CD14-positive monocyte (primary cell): ENCODE results near the gene RHO. TPM values are rescaled to one million over a fixed set of nuclear protein-coding genes. Genes with fewer than 3 reads are reported as not detected.

ENCODE experiments used
- DNase-seq, 3 donors: peaks; one replicate each; pipeline ENCODE4 v3.0.0-alpha.2; 2011 to 2022
- H2AFZ ChIP-seq: 2 replicates; pipeline ENCODE4 v1.6.0; 2012; ENCODE audit warnings: mild to moderate bottlenecking, low read depth, low read length, inconsistent platforms; ENCODE audit not compliant: insufficient read depth, poor library complexity, severe bottlenecking
- H3K27ac ChIP-seq, 2 donors: 1 replicate in 1 of 2; 2 replicates in 1 of 2; pipeline ENCODE4 v1.5.1; 2012 to 2013; ENCODE audit warnings: low read length in 2 of 2, control low read depth in 1 of 2, inconsistent platforms in 1 of 2, low read depth in 1 of 2, mild to moderate bottlenecking in 1 of 2
- H3K27me3 ChIP-seq, 2 donors: one replicate each; pipeline versions ENCODE4 v1.6.0 to v1.6.1; 2011 to 2013; ENCODE audit warnings: low read length in 2 of 2; ENCODE audit not compliant: control insufficient read depth in 2 of 2, insufficient read depth in 2 of 2
- H3K36me3 ChIP-seq, 2 donors: replicated peaks in 1 of 2; 1 replicate in 1 of 2; 2 replicates in 1 of 2; pipeline versions ENCODE4 v1.5.1 to v1.6.1; 2012 to 2013; ENCODE audit warnings: low read length in 2 of 2, control low read depth in 1 of 2, inconsistent platforms in 1 of 2, mild to moderate bottlenecking in 1 of 2; ENCODE audit not compliant: insufficient read depth in 2 of 2, control insufficient read depth in 1 of 2
- H3K4me1 ChIP-seq, 2 donors: 1 replicate in 1 of 2; 2 replicates in 1 of 2; pipeline versions ENCODE4 v1.5.1 to v1.6.1; 2012 to 2013; ENCODE audit warnings: low read length in 2 of 2, control low read depth in 1 of 2, inconsistent platforms in 1 of 2, mild to moderate bottlenecking in 1 of 2, moderate library complexity in 1 of 2; ENCODE audit not compliant: insufficient read depth in 2 of 2, control insufficient read depth in 1 of 2
- H3K4me2 ChIP-seq: replicated peaks from 2 replicates; pipeline ENCODE3; 2012; ENCODE audit warnings: low read length, moderate library complexity, mild to moderate bottlenecking; ENCODE audit not compliant: poor library complexity, severe bottlenecking; ENCODE audit errors: extremely low read depth
- H3K4me3 ChIP-seq, 3 experiments: fragments of 200-600 bp in 1 of 3; sonication (generic) in 1 of 3; replicated peaks in 1 of 3; 1 replicate in 2 of 3; 2 replicates in 1 of 3; pipeline ENCODE4 v1.5.1; 2011 to 2013; ENCODE audit warnings: low read length in 3 of 3, mild to moderate bottlenecking in 3 of 3, control low read depth in 2 of 3, low read depth in 2 of 3, inconsistent platforms in 1 of 3, moderate library complexity in 1 of 3
- H3K79me2 ChIP-seq: 2 replicates; pipeline ENCODE4 v1.6.0; 2012; ENCODE audit warnings: mild to moderate bottlenecking, control low read depth, inconsistent platforms, low read length, moderate library complexity; ENCODE audit not compliant: insufficient read depth
- H3K9ac ChIP-seq: 2 replicates; pipeline ENCODE4 v1.6.0; 2017; ENCODE audit warnings: low read length, mild to moderate bottlenecking; ENCODE audit not compliant: insufficient read depth, poor library complexity, severe bottlenecking
- H3K9me3 ChIP-seq, 2 donors: replicated peaks in 1 of 2; 1 replicate in 1 of 2; 2 replicates in 1 of 2; pipeline versions ENCODE4 v1.5.1 to v1.6.1; 2012 to 2013; ENCODE audit warnings: low read length in 2 of 2, control low read depth in 1 of 2; ENCODE audit not compliant: control insufficient read depth in 1 of 2, insufficient read depth in 1 of 2
- H4K20me1 ChIP-seq: 2 replicates; pipeline ENCODE4 v1.6.0; 2012; ENCODE audit warnings: mild to moderate bottlenecking, low read length, control low read depth, moderate library complexity; ENCODE audit not compliant: insufficient read depth
- H3K27ac Mint-ChIP-seq, 7 donors: one replicate each; pipeline ENCODE4 v1.8.0; 2020; ENCODE audit warnings: mild to moderate bottlenecking in 7 of 7, mixed read lengths in 7 of 7, moderate library complexity in 6 of 7, inconsistent platforms in 2 of 7
- H3K27me3 Mint-ChIP-seq, 3 donors: one replicate each; pipeline ENCODE4 v1.8.0; 2021 to 2022; ENCODE audit warnings: low read depth in 3 of 3, mild to moderate bottlenecking in 3 of 3, mixed read lengths in 3 of 3, moderate library complexity in 3 of 3, inconsistent platforms in 1 of 3
- H3K36me3 Mint-ChIP-seq, 2 donors: one replicate each; pipeline ENCODE4 v1.8.0; 2020; ENCODE audit warnings: mixed read lengths in 2 of 2, inconsistent platforms in 1 of 2, mild to moderate bottlenecking in 1 of 2
- H3K4me1 Mint-ChIP-seq: one replicate; pipeline ENCODE4 v1.8.0; 2020; ENCODE audit warnings: mild to moderate bottlenecking, mixed read lengths
- H3K4me3 Mint-ChIP-seq, 2 donors: one replicate each; pipeline ENCODE4 v1.8.0; 2020; ENCODE audit warnings: mild to moderate bottlenecking in 2 of 2, mixed read lengths in 2 of 2, moderate library complexity in 1 of 2
- H3K9me3 Mint-ChIP-seq, 7 donors: one replicate each; pipeline ENCODE4 v1.8.0; 2020 to 2022; ENCODE audit warnings: mixed read lengths in 7 of 7, mild to moderate bottlenecking in 6 of 7, moderate library complexity in 6 of 7, inconsistent platforms in 2 of 7
- CTCF ChIP-seq: fragments of 200-600 bp; IDR thresholded peaks from one replicate; pipeline ENCODE4 v1.8.0; 2022; ENCODE audit warnings: antibody characterized with exemption, mild to moderate bottlenecking
- WGBS: methylation state at CpG from one replicate; pipeline ENCODE4 v1.1.5; 2013; ENCODE audit warnings: missing lambda C conversion rate; ENCODE audit not compliant: insufficient coverage; 5-methylcytosine and 5-hydroxymethylcytosine counted together
- intact Hi-C, 2 donors: fragments of 100-400 bp; cut with micrococcal nuclease; formaldehyde crosslinking; loops; one replicate each; pipeline versions ENCODE4 v1.15.0 to v1.15.1; 2023
- polyA plus RNA-seq, 3 donors: library from polyadenylated mRNA; depleted of rRNA in 1 of 3; unstranded in 2 of 3; stranded (reverse) in 1 of 3; fragments of 300-500 nt in 2 of 3; fragments of >200 nt in 1 of 3; fragmentation: Illumina TruSeq in 2 of 3; gene quantifications; 1 replicate in 2 of 3; 2 replicates in 1 of 3; pipeline ENCODE4 v1.2.3, GENCODE V29; 2012 to 2021

Gene RHO
- polyA plus RNA-seq, 3 donors: 0.03 TPM; not detected in 2

GRCh38 chr3:129575997-129576384, 47.6 kb downstream of the RHO start:
- no peaks in the 10 kb centered on the region for H3K9me3 ChIP-seq
- peaks cover 35 to 37% of the 10 kb centered on the region in 2 donors for H3K4me1 ChIP-seq
- Mint-ChIP-seq H3K9me3 (no peaks in the 10 kb centered on the region), H3K27ac (peak overlapping the region in 5 of 7 donors; percentile 12 to 87 (median 70)), H3K27me3 (peaks cover 0 to 3% (median 0%) of the 10 kb centered on the region in 3 donors), H3K4me3 (no peak overlapping the region), H3K4me1 (peaks cover 41% of the 10 kb centered on the region), H3K36me3 (peaks cover 45 to 64% of the 10 kb centered on the region in 2 donors)
- TF ChIP-seq CTCF: no peak
- H3K36me3 ChIP-seq: peaks cover 43 to 73% of the 10 kb centered on the region in 2 donors
- 89% methylated on average over 9 of the region's 10 CpGs for WGBS
- peaks cover 18% of the 10 kb centered on the region for H4K20me1 ChIP-seq
- H3K27me3 ChIP-seq: no peaks in the 10 kb centered on the region
- no peak overlapping the region for H3K9ac ChIP-seq
- no peak for DNase-seq
- intact Hi-C loops: loop anchor here (5.0 kb wide), 1 partner anchor 41 kb away; no protein-coding TSS in a partner anchor
- peaks cover 23% of the 10 kb centered on the region for H3K79me2 ChIP-seq
- H3K4me3 ChIP-seq: no peak overlapping the region
- peak overlapping the region in 1 of 2 donors; percentile 81 for H3K27ac ChIP-seq
- H2AFZ ChIP-seq: no peak overlapping the region
- no peak overlapping the region for H3K4me2 ChIP-seq

- peak; percentile 64 to 70 (median 68) for DNase-seq
- 36% methylated on average over 17 of the region's 18 CpGs for WGBS
- Mint-ChIP-seq H3K4me3 (peak overlapping the region in 1 of 2 donors; percentile 63), H3K27ac (peak overlapping the region; percentile 70 to 87 (median 82)), H3K4me1 (peaks cover 41% of the 10 kb centered on the region), H3K9me3 (no peaks in the 10 kb centered on the region), H3K27me3 (peaks cover 0 to 3% (median 0%) of the 10 kb centered on the region in 3 donors), H3K36me3 (peaks cover 50 to 64% of the 10 kb centered on the region in 2 donors)
- peaks cover 35 to 37% of the 10 kb centered on the region in 2 donors for H3K4me1 ChIP-seq
- H3K79me2 ChIP-seq: peaks cover 23% of the 10 kb centered on the region
- H3K4me3 ChIP-seq: no peak overlapping the region
- peak overlapping the region; percentile 53 for H3K9ac ChIP-seq
- no peaks in the 10 kb centered on the region for H3K27me3 ChIP-seq
- no peak for TF ChIP-seq CTCF
- H4K20me1 ChIP-seq: peaks cover 18% of the 10 kb centered on the region
- H3K36me3 ChIP-seq: peaks cover 44 to 73% of the 10 kb centered on the region in 2 donors
- peak overlapping the region; percentile 37 for H3K4me2 ChIP-seq
- intact Hi-C loops: loop anchor here (5.0 kb wide), 1 partner anchor 41 kb away; no protein-coding TSS in a partner anchor
- H3K9me3 ChIP-seq: no peaks in the 10 kb centered on the region
- H3K27ac ChIP-seq: peak overlapping the region; percentile 59 to 81
- H2AFZ ChIP-seq: peak overlapping the region; percentile 53
Observed at GRCh38 chr3:129576514-129577352, 48.3 kb downstream of the RHO start.
